Psoas muscle (tissue), 8 donors: ENCODE data around the gene CLMP. TPM values are rescaled to one million over a fixed set of nuclear protein-coding genes. Genes with fewer than 3 reads are reported as not detected.

Experiments used
- ATAC-seq, 4 donors: fragments of 200-7000 bp; cut with Tn5 transposase; one replicate each; pipeline ENCODE4 v1.9.1; 2020; ENCODE audit warnings: moderate library complexity in 3 of 4, mild to moderate bottlenecking in 2 of 4
- DNase-seq, 2 donors: peaks; one replicate each; pipeline ENCODE4 v3.0.0-alpha.2; 2020
- H3K27ac ChIP-seq: fragments of 200-600 bp; one replicate; pipeline ENCODE4 v1.8.0; 2022
- H3K27me3 ChIP-seq, 3 donors: fragments of 200-600 bp in 1 of 3; one replicate each; pipeline versions ENCODE4 v1.6.1 to v1.8.0; 2013 to 2022; ENCODE audit warnings: low read length in 2 of 3, mild to moderate bottlenecking in 2 of 3, moderate library complexity in 1 of 3; ENCODE audit not compliant: insufficient read depth in 3 of 3
- H3K36me3 ChIP-seq, 2 donors: fragments of 200-600 bp in 1 of 2; one replicate each; pipeline versions ENCODE4 v1.6.1 to v1.8.0; 2013 to 2022; ENCODE audit warnings: low read depth in 1 of 2, mild to moderate bottlenecking in 1 of 2, moderate library complexity in 1 of 2; ENCODE audit not compliant: insufficient read depth in 1 of 2
- H3K4me1 ChIP-seq: fragments of 200-600 bp; one replicate; pipeline ENCODE4 v1.8.0; 2022
- H3K4me3 ChIP-seq: fragments of 200-600 bp; one replicate; pipeline ENCODE4 v1.8.0; 2022; ENCODE audit warnings: mild to moderate bottlenecking
- H3K9me3 ChIP-seq: fragments of 200-600 bp; one replicate; pipeline ENCODE4 v1.8.0; 2022
- WGBS, 3 donors: extraction: QIAGEN DNeasy Blood & Tissue Kit; methylation state at CpG; one replicate each; pipeline versions ENCODE4 v1.1.6 to v1.1.7; 2013; 5-methylcytosine and 5-hydroxymethylcytosine counted together
- intact Hi-C, 2 donors: fragments of 100-400 bp; cut with DNase I; formaldehyde crosslinking; loops; one replicate each; pipeline versions ENCODE4 v1.11.0 to v1.14.2; 2022
- polyA plus RNA-seq, 3 donors: library from polyadenylated mRNA; stranded (reverse); fragments of 200-250 nt; gene quantifications; one replicate each; pipeline ENCODE4 v1.2.3, GENCODE V29; 2013
- total RNA-seq, 4 donors: library from RNA; stranded (reverse); fragmentation: NEBNext Ultra II Directional in 2 of 4; extraction: Animal tissue kit (Norgen Biotek cat#: 25700) in 2 of 4; gene quantifications; one replicate each; pipeline versions ENCODE4 v1.2.1 to v1.2.4, GENCODE V29; 2021 to 2023
- TF ChIP-seq, protein P1 (sequence below): fragments of 200-600 bp; IDR thresholded peaks from one replicate; pipeline ENCODE4 v1.8.0; 2022; ENCODE audit warnings: antibody characterized with exemption
- donor health status: healthy with polysubstance abuse.
- donor health status: DM: no; HTN: no; CAD: no; lungs with moderate emphysema.
- donor health status: Bipolar disorder and iron deficiency.
- donor health status: healthy.
- donor health status: DM: yes; HTN: yes; CAD: no.
- donor health status: DM: no; HTN: no; CAD: no.
- donor health status: DM: no; HTN: no; CAD: no.
- donor health status: DM: yes; HTN: yes; CAD: no.

The CLMP gene
- total and polyA plus RNA-seq, 7 donors: 0.83 to 4.2 (median 2.9) TPM

DNA sequence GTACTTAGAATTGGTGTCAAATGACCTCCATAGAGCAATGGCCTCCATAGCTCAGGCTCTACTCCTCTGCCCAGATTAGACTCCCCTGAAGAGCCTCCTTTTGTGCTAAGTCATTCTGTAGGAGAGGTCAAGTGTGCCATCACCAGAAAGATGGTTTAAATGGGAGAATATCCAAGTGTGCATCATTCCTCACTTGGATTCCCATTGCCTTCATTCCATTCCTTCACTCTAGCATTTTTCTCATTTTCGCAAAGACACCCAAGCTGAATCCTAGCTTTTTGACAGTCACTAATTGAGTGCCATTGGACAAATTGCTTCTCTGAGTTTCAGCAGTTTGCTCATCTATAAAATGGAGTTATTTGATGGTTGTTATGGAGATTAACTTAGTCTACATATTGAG is 16.9 kb downstream of the CLMP start:
- intact Hi-C loops: no loop called here
- peaks cover 0 to 10% (median 0%) of the 10 kb centered on the region in 3 donors for H3K27me3 ChIP-seq

GRCh38 chr11:123176785-123177184 is 18.3 kb downstream of the CLMP start:
- Histone ChIP-seq H3K4me3 (no peak overlapping the region), H3K36me3 (no peaks in the 10 kb centered on the region), H3K27me3 (no peaks in the 10 kb centered on the region), H3K4me1 (no peaks in the 10 kb centered on the region), H3K9me3 (no peaks in the 10 kb centered on the region), H3K27ac (no peak overlapping the region)
- intact Hi-C loops: no loop called here
- no peak for ATAC-seq
- TF ChIP-seq, protein P1, sequence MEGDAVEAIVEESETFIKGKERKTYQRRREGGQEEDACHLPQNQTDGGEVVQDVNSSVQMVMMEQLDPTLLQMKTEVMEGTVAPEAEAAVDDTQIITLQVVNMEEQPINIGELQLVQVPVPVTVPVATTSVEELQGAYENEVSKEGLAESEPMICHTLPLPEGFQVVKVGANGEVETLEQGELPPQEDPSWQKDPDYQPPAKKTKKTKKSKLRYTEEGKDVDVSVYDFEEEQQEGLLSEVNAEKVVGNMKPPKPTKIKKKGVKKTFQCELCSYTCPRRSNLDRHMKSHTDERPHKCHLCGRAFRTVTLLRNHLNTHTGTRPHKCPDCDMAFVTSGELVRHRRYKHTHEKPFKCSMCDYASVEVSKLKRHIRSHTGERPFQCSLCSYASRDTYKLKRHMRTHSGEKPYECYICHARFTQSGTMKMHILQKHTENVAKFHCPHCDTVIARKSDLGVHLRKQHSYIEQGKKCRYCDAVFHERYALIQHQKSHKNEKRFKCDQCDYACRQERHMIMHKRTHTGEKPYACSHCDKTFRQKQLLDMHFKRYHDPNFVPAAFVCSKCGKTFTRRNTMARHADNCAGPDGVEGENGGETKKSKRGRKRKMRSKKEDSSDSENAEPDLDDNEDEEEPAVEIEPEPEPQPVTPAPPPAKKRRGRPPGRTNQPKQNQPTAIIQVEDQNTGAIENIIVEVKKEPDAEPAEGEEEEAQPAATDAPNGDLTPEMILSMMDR: no peak
- 80 to 88% (median 84%) methylated on average over 2 of the region's 2 CpGs for WGBS, 3 donors
- no peak for DNase-seq

More for the DNA sequence above, 16.9 kb downstream of the CLMP start:
- TF ChIP-seq, protein P1: no peak
- no peak for ATAC-seq
- no peak overlapping the region for H3K27ac ChIP-seq
- 97 to 100% (median 97%) methylated on average over 1 of the region's 1 CpG for WGBS, 3 donors
- H3K4me3 ChIP-seq: no peak overlapping the region
- no peaks in the 10 kb centered on the region for H3K36me3 ChIP-seq
- no peaks in the 10 kb centered on the region for H3K4me1 ChIP-seq
- no peaks in the 10 kb centered on the region for H3K9me3 ChIP-seq
- no peak for DNase-seq

GRCh38 chr11:123174196-123175183 is 20.6 kb downstream of the CLMP start:
- H3K27me3 ChIP-seq: no peaks in the 10 kb centered on the region
- H3K4me1 ChIP-seq: no peaks in the 10 kb centered on the region
- no peaks in the 10 kb centered on the region for H3K9me3 ChIP-seq
- TF ChIP-seq, protein P1: no peak
- 45 to 67% (median 51%) methylated on average over 7 of the region's 7 CpGs for WGBS, 3 donors
- H3K36me3 ChIP-seq: no peaks in the 10 kb centered on the region
- ATAC-seq: peak; percentile 54 to 85 (median 74)
- intact Hi-C loops: no loop called here
- DNase-seq: peak; percentile 72 to 77
- peak overlapping the region; percentile 41 for H3K27ac ChIP-seq
- H3K4me3 ChIP-seq: no peak overlapping the region

DNA sequence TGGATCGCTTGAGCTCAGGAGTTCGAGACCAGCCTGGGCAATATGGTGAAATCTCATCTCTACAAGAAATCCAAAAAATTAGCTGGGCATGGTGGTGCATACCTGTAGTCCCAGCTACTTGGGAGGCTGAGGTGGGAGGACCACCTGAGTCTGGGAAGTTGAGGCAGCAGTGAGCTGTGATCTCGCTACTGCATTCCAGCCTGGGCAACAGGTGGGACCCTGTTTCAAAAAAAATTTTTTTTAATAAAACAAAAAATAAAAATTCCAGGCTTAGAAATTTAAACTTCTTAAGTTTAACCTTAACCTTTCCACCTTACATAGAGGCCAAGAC is 21.2 kb downstream of the CLMP start:
- no peaks in the 10 kb centered on the region for H3K4me1 ChIP-seq
- TF ChIP-seq, protein P1: no peak
- H3K27ac ChIP-seq: no peak overlapping the region
- ATAC-seq (no peak), DNase-seq (no peak)
- WGBS, 3 donors: 93 to 99% (median 96%) methylated on average over 3 of the region's 3 CpGs
- H3K4me3 ChIP-seq: no peak overlapping the region
- H3K36me3 ChIP-seq: no peaks in the 10 kb centered on the region
- intact Hi-C loops: no loop called here
- H3K27me3 ChIP-seq: no peaks in the 10 kb centered on the region
- H3K9me3 ChIP-seq: no peaks in the 10 kb centered on the region
